IMR-90 (cell line): ENCODE results near the gene PODXL2. TPM values are rescaled to one million over a fixed set of nuclear protein-coding genes. Genes with fewer than 3 reads are reported as not detected.

Experiments
- ATAC-seq: fragments of 200-7000 bp; cut with Tn5 transposase; 2 replicates; pipeline ENCODE4 v1.9.1; 2020; ENCODE audit warnings: low read depth, mild to moderate bottlenecking, moderate library complexity
- BruUV-seq: library from RNA; stranded (reverse); fragments of 400-500 nt; replicated peaks from 2 replicates; lab custom pipeline; 2021; lab: Mats Ljungman, UMichigan
- CTCF ChIA-PET: fragments of 300-600 bp; formaldehyde crosslinking; extraction: SDS; loops from one replicate; lab custom pipeline; 2021; ENCODE audit warnings: antibody characterized with exemption; lab: Yijun Ruan, JAX
- POLR2A ChIA-PET: fragments of 300-600 bp; sonication (Branson Sonifier 250); formaldehyde crosslinking; loops from one replicate; lab custom pipeline; 2022; ENCODE audit warnings: antibody characterized with exemption; ENCODE audit not compliant: unreplicated experiment; lab: Charles Lee
- DNase-seq: peaks from one replicate; pipeline ENCODE4 v3.0.0; 2013
- H2AFZ ChIP-seq: replicated peaks from 2 replicates; pipeline ENCODE3; 2013; ENCODE audit warnings: low read length, mild to moderate bottlenecking; ENCODE audit not compliant: poor library complexity
- H2AK5ac ChIP-seq: 2 replicates; pipeline ENCODE4 v1.6.1; 2013; ENCODE audit warnings: low read depth, low read length, inconsistent platforms
- H2AK9ac ChIP-seq: replicated peaks from 2 replicates; pipeline ENCODE3; 2013; ENCODE audit warnings: mild to moderate bottlenecking, low read depth, low read length, moderate library complexity; ENCODE audit not compliant: poor library complexity
- H2BK120ac ChIP-seq: 2 replicates; pipeline ENCODE4 v1.6.1; 2013; ENCODE audit warnings: low read depth, low read length, inconsistent platforms
- H2BK15ac ChIP-seq: 3 replicates; pipeline ENCODE4 v1.6.1; 2013; ENCODE audit warnings: low read depth, low read length, inconsistent platforms
- H2BK20ac ChIP-seq: 2 replicates; pipeline ENCODE4 v1.6.1; 2013; ENCODE audit warnings: low read depth, mild to moderate bottlenecking, inconsistent platforms, low read length, moderate library complexity
- H2BK5ac ChIP-seq: 2 replicates; pipeline ENCODE4 v1.6.1; 2013; ENCODE audit warnings: mild to moderate bottlenecking, low read depth, low read length, inconsistent platforms; ENCODE audit not compliant: poor library complexity, severe bottlenecking
- H3K14ac ChIP-seq: replicated peaks from 2 replicates; pipeline ENCODE4 v1.6.1; 2013; ENCODE audit warnings: low read depth, low read length, inconsistent platforms
- H3K18ac ChIP-seq: 2 replicates; pipeline ENCODE4 v1.6.1; 2013; ENCODE audit warnings: low read depth, low read length, control low read depth
- H3K23ac ChIP-seq: 2 replicates; pipeline ENCODE4 v1.6.1; 2013; ENCODE audit warnings: low read depth, low read length, inconsistent platforms
- H3K27ac ChIP-seq: 2 replicates; pipeline ENCODE4 v1.5.1; 2013; ENCODE audit warnings: mild to moderate bottlenecking, control low read depth, low read length; ENCODE audit not compliant: insufficient read depth
- H3K27me3 ChIP-seq: 2 replicates; pipeline ENCODE4 v1.6.1; 2013; ENCODE audit warnings: low read length; ENCODE audit not compliant: control insufficient read depth, insufficient read depth
- H3K36me3 ChIP-seq: 2 replicates; pipeline ENCODE4 v1.6.1; 2013; ENCODE audit warnings: low read length, mixed read lengths; ENCODE audit not compliant: control insufficient read depth, insufficient read depth
- H3K4ac ChIP-seq: 2 replicates; pipeline ENCODE4 v1.6.1; 2013; ENCODE audit warnings: low read depth, low read length, inconsistent platforms
- H3K4me1 ChIP-seq: 2 replicates; pipeline ENCODE4 v1.6.1; 2013; ENCODE audit warnings: low read length, mixed read lengths; ENCODE audit not compliant: control insufficient read depth, insufficient read depth
- H3K4me2 ChIP-seq: 2 replicates; pipeline ENCODE4 v1.6.1; 2013; ENCODE audit warnings: low read depth, mild to moderate bottlenecking, control low read depth, low read length, moderate library complexity
- H3K4me3 ChIP-seq: 2 replicates; pipeline ENCODE4 v1.5.1; 2013; ENCODE audit warnings: low read depth, mild to moderate bottlenecking, control low read depth, low read length, moderate library complexity; ENCODE audit not compliant: insufficient read depth
- H3K56ac ChIP-seq: 2 replicates; pipeline ENCODE4 v1.6.1; 2013; ENCODE audit warnings: low read length, inconsistent platforms; ENCODE audit not compliant: insufficient read depth; ENCODE audit errors: extremely low read depth
- H3K79me1 ChIP-seq, 2 experiments: 2 replicates each; pipeline ENCODE4 v1.6.1; 2013; ENCODE audit warnings: low read length in 2 of 2, inconsistent platforms in 1 of 2, low read depth in 1 of 2
- H3K9ac ChIP-seq: 2 replicates; pipeline ENCODE4 v1.6.1; 2013; ENCODE audit warnings: low read depth, low read length, control low read depth
- H3K9me1 ChIP-seq: 2 replicates; pipeline ENCODE4 v1.6.1; 2013; ENCODE audit warnings: low read length, inconsistent platforms; ENCODE audit not compliant: insufficient read depth
- H3K9me3 ChIP-seq: 2 replicates; pipeline ENCODE4 v1.6.1; 2013; ENCODE audit warnings: low read length; ENCODE audit not compliant: control insufficient read depth, insufficient read depth
- H4K20me1 ChIP-seq: 2 replicates; pipeline ENCODE4 v1.6.1; 2013; ENCODE audit warnings: low read length, inconsistent platforms; ENCODE audit not compliant: insufficient read depth
- H4K5ac ChIP-seq: 2 replicates; pipeline ENCODE4 v1.6.1; 2013; ENCODE audit warnings: mild to moderate bottlenecking, low read depth, low read length, control low read depth
- H4K8ac ChIP-seq, 2 experiments: 2 replicates each; pipeline ENCODE4 v1.6.1; 2013; ENCODE audit warnings: low read depth in 2 of 2, low read length in 2 of 2, control low read depth in 1 of 2, inconsistent platforms in 1 of 2
- H4K91ac ChIP-seq: 2 replicates; pipeline ENCODE4 v1.6.1; 2013; ENCODE audit warnings: low read depth, low read length, inconsistent platforms; ENCODE audit not compliant: insufficient read depth
- BHLHE40 ChIP-seq: fragments of 150-350 bp; IDR thresholded peaks from 2 replicates; pipeline ENCODE4 v1.6.1; 2016; ENCODE audit warnings: mild to moderate bottlenecking, low read depth, low read length
- CEBPB ChIP-seq: IDR thresholded peaks from 2 replicates; pipeline ENCODE4 v1.6.1; 2012; ENCODE audit warnings: low read depth, low read length, improper control_type of control experiment
- CHD1 ChIP-seq: IDR thresholded peaks from 2 replicates; pipeline ENCODE4 v1.6.1; 2012; ENCODE audit warnings: low read depth, low read length, improper control_type of control experiment
- CTCF ChIP-seq: conservative IDR thresholded peaks from 2 replicates; pipeline ENCODE4 v1.5.1; 2012; ENCODE audit warnings: mild to moderate bottlenecking, low read depth, low read length, improper control_type of control experiment
- ELK1 ChIP-seq: fragments of 150-350 bp; IDR thresholded peaks from 2 replicates; pipeline ENCODE4 v1.6.1; 2016; ENCODE audit warnings: low read depth, mild to moderate bottlenecking, low read length, moderate library complexity, borderline replicate concordance
- FOS ChIP-seq: fragments of 150-350 bp; IDR thresholded peaks from 2 replicates; pipeline ENCODE4 v1.6.1; 2016; ENCODE audit warnings: low read depth, low read length
- MAFK ChIP-seq: IDR thresholded peaks from 2 replicates; pipeline ENCODE4 v1.6.1; 2012; ENCODE audit warnings: low read depth, low read length, improper control_type of control experiment
- MAZ ChIP-seq: IDR thresholded peaks from 2 replicates; pipeline ENCODE4 v1.6.1; 2012; ENCODE audit warnings: low read depth, mild to moderate bottlenecking, low read length, improper control_type of control experiment, moderate library complexity, borderline replicate concordance
- MXI1 ChIP-seq: IDR thresholded peaks from 2 replicates; pipeline ENCODE4 v1.6.1; 2012; ENCODE audit warnings: low read depth, mild to moderate bottlenecking, low read length, moderate library complexity, borderline replicate concordance
- NFE2L2 ChIP-seq: fragments of 150-350 bp; IDR thresholded peaks from 2 replicates; pipeline ENCODE4 v1.6.1; 2016; ENCODE audit warnings: low read depth, mild to moderate bottlenecking, low read length
- POLR2A ChIP-seq: IDR thresholded peaks from 2 replicates; pipeline ENCODE4 v1.6.1; 2012; ENCODE audit warnings: mild to moderate bottlenecking, low read depth, low read length
- RAD21 ChIP-seq: IDR thresholded peaks from 2 replicates; pipeline ENCODE4 v1.6.1; 2012; ENCODE audit warnings: low read length, improper control_type of control experiment
- RCOR1 ChIP-seq: IDR thresholded peaks from 2 replicates; pipeline ENCODE4 v1.6.1; 2012; ENCODE audit warnings: mild to moderate bottlenecking, low read length, improper control_type of control experiment; ENCODE audit not compliant: insufficient replicate concordance
- RFX5 ChIP-seq: IDR thresholded peaks from 2 replicates; pipeline ENCODE4 v1.8.0; 2012; ENCODE audit warnings: low read depth, mild to moderate bottlenecking, low read length, moderate library complexity
- SMC3 ChIP-seq: fragments of 150-350 bp; IDR thresholded peaks from 2 replicates; pipeline ENCODE4 v1.6.1; 2016; ENCODE audit warnings: low read depth, mild to moderate bottlenecking, antibody characterized with exemption, low read length, moderate library complexity
- USF2 ChIP-seq: fragments of 150-350 bp; IDR thresholded peaks from 2 replicates; pipeline ENCODE4 v1.6.1; 2017; ENCODE audit warnings: mild to moderate bottlenecking, antibody characterized with exemption, low read length, low read depth
- WGBS, 2 experiments: methylation state at CpG; one replicate each; pipeline versions ENCODE4 v1.1.5 to v1.1.7; 2013; ENCODE audit warnings: missing lambda C conversion rate in 2 of 2; ENCODE audit not compliant: insufficient read length in 1 of 2; ENCODE audit errors: extremely low coverage in 2 of 2; 5-methylcytosine and 5-hydroxymethylcytosine counted together
- dilution Hi-C: fragments of 300-500 bp; cut with HindIII; formaldehyde crosslinking; loops from one replicate; pipeline ENCODE4 v1.14.3; 2018; ENCODE audit warnings: low sequenced_read_pairs; ENCODE audit not compliant: unreplicated experiment
- in situ Hi-C: fragments of 300-500 bp; cut with MboI; formaldehyde crosslinking; loops from 3 replicates; pipeline ENCODE4 v1.14.3; 2019; ENCODE audit warnings: low sequenced_read_pairs, inconsistent platforms, mixed read lengths
- intact Hi-C: fragments of 100-400 bp; cut with micrococcal nuclease; formaldehyde crosslinking; loops from 2 replicates; pipeline ENCODE4 v1.10.0; 2022
- polyA plus RNA-seq, 3 experiments: library from polyadenylated mRNA; depleted of rRNA; stranded (reverse); fragments of >200 nt; gene quantifications; 2 replicates each; pipeline ENCODE4 v1.2.3, GENCODE V29; 2012; ENCODE audit warnings: low replicate concordance in 1 of 3
- total RNA-seq: library from RNA; depleted of rRNA; stranded (reverse); fragments of >200 nt; gene quantifications from 2 replicates; pipeline ENCODE4 v1.2.3, GENCODE V29; 2012

PODXL2 gene
- total and polyA plus RNA-seq, 2 of the 4 experiments (the other 2 are of a cell fraction) = 1.6 to 5.4 TPM

GRCh38 chr3:127678315-127678599 lies 49.3 kb downstream of the PODXL2 start:
- CTCF ChIA-PET = no interaction called here
- intact Hi-C loops (no loop called here), in situ Hi-C loops (no loop called here)

More at GRCh38 chr3:127678315-127678599, 49.3 kb downstream of the PODXL2 start:
- Histone ChIP-seq H4K8ac (no peak overlapping the region), H3K9me1 (0 out of 2 replicates have a peak, but pooled peaks cover 2% of the 10 kb centered on the region), H2BK15ac (no peak overlapping the region), H3K14ac (no peak overlapping the region), H3K4me1 (0 out of 2 replicates have a peak, but pooled peaks cover 4% of the 10 kb centered on the region), H3K9ac (no peak overlapping the region), H2BK5ac (no peak overlapping the region), H3K4ac (no peak overlapping the region), H3K27ac (no peak overlapping the region), H3K79me1 (peaks cover 14 to 17% of the 10 kb centered on the region in 2 experiments), H4K5ac (no peak overlapping the region), H3K23ac (no peak overlapping the region), H2AFZ (no peak overlapping the region), H3K4me2 (no peak overlapping the region), H3K4me3 (no peak overlapping the region), H3K56ac (no peak overlapping the region), H2AK9ac (no peak overlapping the region), H3K9me3 (no peaks in the 10 kb centered on the region), H3K36me3 (peaks cover 31% of the 10 kb centered on the region), H2BK20ac (no peak overlapping the region), H3K27me3 (no peaks in the 10 kb centered on the region), H4K20me1 (no peaks in the 10 kb centered on the region; the same call in 1 of the 2 replicates), H3K18ac (no peak overlapping the region), H2AK5ac (no peak overlapping the region), H4K91ac (no peak overlapping the region), H2BK120ac (no peak overlapping the region)
- no peak for ATAC-seq
- POLR2A ChIA-PET = no interaction called here
- no peak for TF ChIP-seq CHD1
- no peak for TF ChIP-seq BHLHE40
- no peak for TF ChIP-seq MAFK
- no peak for TF ChIP-seq CEBPB
- TF ChIP-seq RCOR1 = no peak
- no peak for TF ChIP-seq NFE2L2
- no peak for TF ChIP-seq MAZ
- TF ChIP-seq ELK1 = no peak
- no peak for TF ChIP-seq CTCF
- no peak for TF ChIP-seq RFX5
- TF ChIP-seq RAD21 = no peak
- TF ChIP-seq POLR2A = no peak
- TF ChIP-seq SMC3 = no peak
- TF ChIP-seq USF2 = no peak
- no peak for TF ChIP-seq FOS
- no peak for TF ChIP-seq MXI1
- dilution Hi-C loops = no loop called here
- no TSS peak for BruUV-seq
- DNase-seq = no peak
- WGBS, 2 experiments = no CpG with 5 or more reads among the region's 8 CpGs
